HepG2 (cell line): Measurements from ENCODE around the gene HOXD9. TPM values are rescaled to one million over a fixed set of nuclear protein-coding genes. Genes with fewer than 3 reads are reported as not detected.
A peak's percentile ranks its signal among the peaks of the same experiment; 100 is the strongest.

ENCODE experiments used
- AGO2 ChIP-seq: fragments of 200-400 bp; formaldehyde crosslinking; optimal IDR thresholded peaks from 2 replicates; pipeline ENCODE3; 2017; ENCODE audit warnings: mild to moderate bottlenecking, low read depth, low read length, moderate library complexity
- AHDC1 ChIP-seq: sonication (generic); formaldehyde crosslinking; IDR thresholded peaks from 2 replicates; pipeline ENCODE4 v1.5.1; 2020; ENCODE audit warnings: mild to moderate bottlenecking, missing genetic modification reagents, borderline replicate concordance
- ATF3 ChIP-seq: sonication (generic); formaldehyde crosslinking; IDR thresholded peaks from 2 replicates; pipeline ENCODE4 v1.4.0; 2020; ENCODE audit warnings: missing genetic modification reagents
- DR1 ChIP-seq: sonication (generic); formaldehyde crosslinking; IDR thresholded peaks from 2 replicates; pipeline ENCODE4 v1.8.0; 2021; ENCODE audit warnings: mild to moderate bottlenecking, missing genetic modification reagents, inconsistent platforms
- LCORL ChIP-seq, 2 experiments: fragments of 450-650 bp in 1 of 2; sonication (generic) in 1 of 2; formaldehyde crosslinking in 1 of 2; IDR thresholded peaks; 2 replicates each; pipeline versions ENCODE4 v1.5.0 to v1.6.1; 2017 to 2020; ENCODE audit warnings: antibody characterized with exemption in 1 of 2, missing genetic modification reagents in 1 of 2
- NCOA2 ChIP-seq: sonication (generic); formaldehyde crosslinking; IDR thresholded peaks from 2 replicates; pipeline ENCODE4 v1.8.0; 2022; ENCODE audit warnings: inconsistent platforms
- NFE2 ChIP-seq: sonication (generic); formaldehyde crosslinking; IDR thresholded peaks from 2 replicates; pipeline ENCODE4 v1.4.0; 2020; ENCODE audit warnings: missing genetic modification reagents
- SIN3B ChIP-seq: fragments of 150-350 bp; IDR thresholded peaks from 2 replicates; pipeline ENCODE4 v1.6.1; 2014; ENCODE audit warnings: low read length
- TARDBP ChIP-seq: sonication (generic); formaldehyde crosslinking; IDR thresholded peaks from 2 replicates; pipeline ENCODE4 v1.8.0; 2022; ENCODE audit warnings: mild to moderate bottlenecking, missing genetic modification reagents
- TERF1 ChIP-seq: sonication (generic); formaldehyde crosslinking; IDR thresholded peaks from 2 replicates; pipeline ENCODE4 v1.8.0; 2022; ENCODE audit warnings: mild to moderate bottlenecking, missing genetic modification reagents, moderate library complexity
- ZMYM4 ChIP-seq: sonication (generic); formaldehyde crosslinking; IDR thresholded peaks from 2 replicates; pipeline ENCODE4 v1.8.1; 2023; ENCODE audit warnings: mild to moderate bottlenecking, missing genetic modification reagents
- ZNF543 ChIP-seq: sonication (generic); formaldehyde crosslinking; IDR thresholded peaks from 2 replicates; pipeline ENCODE4 v1.4.0; 2020; ENCODE audit warnings: mild to moderate bottlenecking, missing genetic modification reagents
- ZSCAN9 ChIP-seq: IDR thresholded peaks from 2 replicates; pipeline ENCODE4 v1.6.1; 2016; ENCODE audit warnings: borderline replicate concordance
- polyA plus RNA-seq, 8 experiments: library from polyadenylated mRNA; depleted of rRNA in 3 of 8; stranded (reverse) in 7 of 8; unstranded in 1 of 8; fragments of >200 nt; fragmentation: Illumina TruSeq in 4 of 8; extraction: Trizol in 4 of 8; gene quantifications; 2 replicates each; pipeline versions ENCODE4 v1.2.1 to v1.2.3, GENCODE V29; 2011 to 2016; ENCODE audit warnings: low read depth in 4 of 8, missing spikeins in 1 of 8, mixed read lengths in 1 of 8; ENCODE audit not compliant: insufficient read depth in 1 of 8
- total RNA-seq, 5 experiments: library from RNA; depleted of rRNA; stranded (reverse); fragments of >200 nt; fragmentation: Illumina TruSeq; extraction: Trizol; gene quantifications; 2 replicates each; pipeline ENCODE4 v1.2.3, GENCODE V29; 2016; ENCODE audit warnings: low read depth in 1 of 5
- TF ChIP-seq, protein P1 (sequence below): sonication (generic); formaldehyde crosslinking; IDR thresholded peaks from 2 replicates; pipeline ENCODE4; 2020; ENCODE audit warnings: missing genetic modification reagents, mild to moderate bottlenecking, borderline replicate concordance
- TF ChIP-seq, protein P2 (sequence below): sonication (generic); formaldehyde crosslinking; IDR thresholded peaks from 2 replicates; pipeline ENCODE4 v1.4.0; 2020; ENCODE audit warnings: missing genetic modification reagents

The HOXD9 gene
- total and polyA plus RNA-seq, 2 of the 13 experiments (the other 11 are each of a cell fraction or from before 2014, with no cell fraction given), result not detected

- TF ChIP-seq ZMYM4 (CRISPR knock-in tag) (peak; percentile 63; the same call in 1 of the 2 replicates), AHDC1 (CRISPR knock-in tag) (no peak), NFE2 (no peak), SIN3B (no peak), ZNF543 (CRISPR knock-in tag) (no peak), ZSCAN9 (CRISPR knock-in tag) (no peak), TARDBP (CRISPR knock-in tag) (no peak), DR1 (CRISPR knock-in tag) (no peak), ATF3 (CRISPR knock-in tag) (no peak), TERF1 (CRISPR knock-in tag) (no peak), AGO2 (peak; percentile 98), NCOA2 (CRISPR knock-in tag) (no peak), LCORL (IDR thresholded peaks at IDR 0.05) (no peak), LCORL (CRISPR knock-in tag; IDR thresholded peaks at IDR 0.05) (no peak)
- TF ChIP-seq, protein P1, sequence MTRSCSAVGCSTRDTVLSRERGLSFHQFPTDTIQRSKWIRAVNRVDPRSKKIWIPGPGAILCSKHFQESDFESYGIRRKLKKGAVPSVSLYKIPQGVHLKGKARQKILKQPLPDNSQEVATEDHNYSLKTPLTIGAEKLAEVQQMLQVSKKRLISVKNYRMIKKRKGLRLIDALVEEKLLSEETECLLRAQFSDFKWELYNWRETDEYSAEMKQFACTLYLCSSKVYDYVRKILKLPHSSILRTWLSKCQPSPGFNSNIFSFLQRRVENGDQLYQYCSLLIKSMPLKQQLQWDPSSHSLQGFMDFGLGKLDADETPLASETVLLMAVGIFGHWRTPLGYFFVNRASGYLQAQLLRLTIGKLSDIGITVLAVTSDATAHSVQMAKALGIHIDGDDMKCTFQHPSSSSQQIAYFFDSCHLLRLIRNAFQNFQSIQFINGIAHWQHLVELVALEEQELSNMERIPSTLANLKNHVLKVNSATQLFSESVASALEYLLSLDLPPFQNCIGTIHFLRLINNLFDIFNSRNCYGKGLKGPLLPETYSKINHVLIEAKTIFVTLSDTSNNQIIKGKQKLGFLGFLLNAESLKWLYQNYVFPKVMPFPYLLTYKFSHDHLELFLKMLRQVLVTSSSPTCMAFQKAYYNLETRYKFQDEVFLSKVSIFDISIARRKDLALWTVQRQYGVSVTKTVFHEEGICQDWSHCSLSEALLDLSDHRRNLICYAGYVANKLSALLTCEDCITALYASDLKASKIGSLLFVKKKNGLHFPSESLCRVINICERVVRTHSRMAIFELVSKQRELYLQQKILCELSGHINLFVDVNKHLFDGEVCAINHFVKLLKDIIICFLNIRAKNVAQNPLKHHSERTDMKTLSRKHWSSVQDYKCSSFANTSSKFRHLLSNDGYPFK (CRISPR knock-in tag), result 0 out of 2 replicates have a peak, but pooled peaks have one; percentile 43
- TF ChIP-seq, protein P2, sequence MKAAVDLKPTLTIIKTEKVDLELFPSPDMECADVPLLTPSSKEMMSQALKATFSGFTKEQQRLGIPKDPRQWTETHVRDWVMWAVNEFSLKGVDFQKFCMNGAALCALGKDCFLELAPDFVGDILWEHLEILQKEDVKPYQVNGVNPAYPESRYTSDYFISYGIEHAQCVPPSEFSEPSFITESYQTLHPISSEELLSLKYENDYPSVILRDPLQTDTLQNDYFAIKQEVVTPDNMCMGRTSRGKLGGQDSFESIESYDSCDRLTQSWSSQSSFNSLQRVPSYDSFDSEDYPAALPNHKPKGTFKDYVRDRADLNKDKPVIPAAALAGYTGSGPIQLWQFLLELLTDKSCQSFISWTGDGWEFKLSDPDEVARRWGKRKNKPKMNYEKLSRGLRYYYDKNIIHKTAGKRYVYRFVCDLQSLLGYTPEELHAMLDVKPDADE, result no peak
These were observed 49.7 kb downstream of the HOXD9 start (continued) for GRCh38 chr2:176172007-176172894.
